Small intestine (tissue), 7 donors: ENCODE data around the gene SMARCD2. TPM values are rescaled to one million over a fixed set of nuclear protein-coding genes. Genes with fewer than 3 reads are reported as not detected.

Source experiments
- DNase-seq, 2 donors: peaks; one replicate each; pipeline versions ENCODE4 v3.0.0 to v3.0.0-alpha.2; 2013
- FAIRE-seq: peaks from 2 replicates; lab custom pipeline; 2012; peaks lifted over from hg19 to GRCh38; lab: Jason Lieb, UNC
- H3K27ac ChIP-seq, 3 donors: one replicate each; pipeline ENCODE4 v1.5.1; 2013; ENCODE audit warnings: low read length in 2 of 3, mild to moderate bottlenecking in 2 of 3, control low read depth in 1 of 3, inconsistent platforms in 1 of 3, low read depth in 1 of 3, moderate library complexity in 1 of 3
- H3K27me3 ChIP-seq, 3 donors: one replicate each; pipeline ENCODE4 v1.6.1; 2013; ENCODE audit warnings: low read length in 3 of 3, inconsistent platforms in 1 of 3; ENCODE audit not compliant: control insufficient read depth in 3 of 3, insufficient read depth in 3 of 3
- H3K36me3 ChIP-seq, 3 donors: one replicate each; pipeline ENCODE4 v1.6.1; 2013; ENCODE audit warnings: low read length in 3 of 3, inconsistent platforms in 1 of 3, low read depth in 1 of 3, mild to moderate bottlenecking in 1 of 3, moderate library complexity in 1 of 3; ENCODE audit not compliant: control insufficient read depth in 3 of 3, insufficient read depth in 2 of 3
- H3K4me1 ChIP-seq, 3 donors: one replicate each; pipeline ENCODE4 v1.6.1; 2013; ENCODE audit warnings: low read length in 2 of 3, inconsistent platforms in 1 of 3, low read depth in 1 of 3, mild to moderate bottlenecking in 1 of 3, moderate library complexity in 1 of 3; ENCODE audit not compliant: control insufficient read depth in 3 of 3, insufficient read depth in 2 of 3
- H3K4me3 ChIP-seq, 3 donors: one replicate each; pipeline ENCODE4 v1.5.1; 2013; ENCODE audit warnings: low read length in 3 of 3, control low read depth in 1 of 3, inconsistent platforms in 1 of 3, low read depth in 1 of 3, mild to moderate bottlenecking in 1 of 3, moderate library complexity in 1 of 3
- H3K9me3 ChIP-seq, 2 donors: one replicate each; pipeline ENCODE4 v1.6.1; 2013; ENCODE audit warnings: low read depth in 1 of 2, low read length in 1 of 2; ENCODE audit not compliant: control insufficient read depth in 2 of 2, insufficient read depth in 1 of 2
- WGBS, 3 donors: extraction: QIAGEN DNeasy Blood & Tissue Kit; methylation state at CpG; one replicate each; pipeline ENCODE4 v1.1.7; 2013; 5-methylcytosine and 5-hydroxymethylcytosine counted together
- polyA plus RNA-seq, 4 donors: library from polyadenylated mRNA; stranded (reverse) in 3 of 4; unstranded in 1 of 4; fragments of 200-250 nt in 3 of 4; fragments of 120-200 nt in 1 of 4; gene quantifications; one replicate each; pipeline versions ENCODE4 v1.2.1 to v1.2.3, GENCODE V29; 2013
- donor health status: healthy with polysubstance abuse.
- donor health status: control.
- donor health status: control.
- donor health status: Bipolar disorder and iron deficiency.
- donor health status: healthy.

SMARCD2 gene
- polyA plus RNA-seq, 4 donors, result 44.0 to 95.3 (median 60.8) TPM

- FAIRE-seq, result no peak
- no peaks in the 10 kb centered on the region for H3K9me3 ChIP-seq
- WGBS, 3 donors, result 69 to 83% (median 80%) methylated on average over 4 to 5 of the region's 5 CpGs
- H3K36me3 ChIP-seq, result peaks cover 9 to 59% (median 12%) of the 10 kb centered on the region in 3 donors
- H3K27ac ChIP-seq, result peak overlapping the region in 1 of 3 donors; percentile 45
- no peak for DNase-seq
- H3K4me1 ChIP-seq, result peaks cover 9 to 21% (median 17%) of the 10 kb centered on the region in 3 donors
- no peaks in the 10 kb centered on the region for H3K27me3 ChIP-seq
- H3K4me3 ChIP-seq, result no peak overlapping the region
These were observed 4.4 kb downstream of the SMARCD2 start for GRCh38 chr17:63837962-63838600.

- Histone ChIP-seq H3K4me1 (peaks cover 9 to 21% (median 17%) of the 10 kb centered on the region in 3 donors), H3K4me3 (no peak overlapping the region), H3K36me3 (peaks cover 12 to 65% (median 16%) of the 10 kb centered on the region in 3 donors), H3K27me3 (no peaks in the 10 kb centered on the region), H3K9me3 (no peaks in the 10 kb centered on the region), H3K27ac (no peak overlapping the region)
- FAIRE-seq, result no peak
- WGBS, 3 donors, result 84 to 89% (median 85%) methylated on average over 12 of the region's 12 CpGs
- DNase-seq, result no peak
These were observed 5.0 kb downstream of the SMARCD2 start for GRCh38 chr17:63837480-63837879.

- Histone ChIP-seq H3K4me1 (peaks cover 9 to 21% (median 17%) of the 10 kb centered on the region in 3 donors), H3K36me3 (peaks cover 16 to 72% (median 21%) of the 10 kb centered on the region in 3 donors), H3K4me3 (no peak overlapping the region), H3K27me3 (no peaks in the 10 kb centered on the region), H3K9me3 (no peaks in the 10 kb centered on the region), H3K27ac (no peak overlapping the region)
- FAIRE-seq (no peak), DNase-seq (no peak)
- WGBS, 3 donors, result 96 to 97% (median 96%) methylated on average over 7 of the region's 7 CpGs
These were observed 5.7 kb downstream of the SMARCD2 start for GRCh38 chr17:63836811-63837210.

GRCh38 chr17:63835167-63835720 is 7.2 kb downstream of the SMARCD2 start:
- H3K9me3 ChIP-seq, result no peaks in the 10 kb centered on the region
- no peak overlapping the region for H3K4me3 ChIP-seq
- 87 to 89% (median 87%) methylated on average over 9 of the region's 9 CpGs for WGBS, 3 donors
- peaks cover 25 to 80% (median 27%) of the 10 kb centered on the region in 3 donors for H3K36me3 ChIP-seq
- peaks cover 3 to 9% (median 9%) of the 10 kb centered on the region in 3 donors for H3K4me1 ChIP-seq
- H3K27ac ChIP-seq, result no peak overlapping the region
- FAIRE-seq (no peak), DNase-seq (no peak)
- no peaks in the 10 kb centered on the region for H3K27me3 ChIP-seq

- Histone ChIP-seq H3K36me3 (peaks cover 28 to 86% (median 30%) of the 10 kb centered on the region in 3 donors), H3K27ac (no peak overlapping the region), H3K27me3 (no peaks in the 10 kb centered on the region), H3K4me1 (peaks cover 3 to 7% (median 5%) of the 10 kb centered on the region in 3 donors), H3K4me3 (no peak overlapping the region), H3K9me3 (no peaks in the 10 kb centered on the region)
- DNase-seq (peak; percentile 74 to 84), FAIRE-seq (no peak)
- 39 to 44% (median 41%) methylated on average over 13 of the region's 13 CpGs for WGBS, 3 donors
These were observed 7.9 kb downstream of the SMARCD2 start for GRCh38 chr17:63834431-63835166.

GRCh38 chr17:63833741-63834373 is 8.6 kb downstream of the SMARCD2 start:
- Histone ChIP-seq H3K9me3 (no peaks in the 10 kb centered on the region), H3K27me3 (no peaks in the 10 kb centered on the region), H3K36me3 (peaks cover 30 to 92% (median 31%) of the 10 kb centered on the region in 3 donors), H3K27ac (no peak overlapping the region), H3K4me1 (peaks cover 3 to 6% (median 3%) of the 10 kb centered on the region in 3 donors), H3K4me3 (no peak overlapping the region)
- no peak for DNase-seq
- 92 to 94% (median 93%) methylated on average over 15 of the region's 15 CpGs for WGBS, 3 donors
- FAIRE-seq, result no peak

GRCh38 chr17:63833026-63833740 is 9.3 kb downstream of the SMARCD2 start:
- H3K4me3 ChIP-seq, result no peak overlapping the region
- 84 to 85% (median 85%) methylated on average over 14 of the region's 14 CpGs for WGBS, 3 donors
- DNase-seq, result no peak
- no peaks in the 10 kb centered on the region for H3K9me3 ChIP-seq
- H3K27ac ChIP-seq, result no peak overlapping the region
- H3K4me1 ChIP-seq, result peaks cover 3 to 13% (median 5%) of the 10 kb centered on the region in 3 donors
- peaks cover 30 to 90% (median 31%) of the 10 kb centered on the region in 3 donors for H3K36me3 ChIP-seq
- H3K27me3 ChIP-seq, result no peaks in the 10 kb centered on the region
- no peak for FAIRE-seq
